Nephron progenitor cell (in vitro differentiated cells): ENCODE data around the gene KRTAP3-1.
"Not testable (repeated sequence)": the region's sequence is repeated elsewhere in the genome, so short reads cannot be mapped to it uniquely, and the experiment has no call there.

Source experiments
- DNase-seq: peaks from one replicate; pipeline ENCODE4 v3.0.0; 2021
- H3K27ac Mint-ChIP-seq: 2 replicates; pipeline ENCODE4 v1.8.0; 2021; ENCODE audit warnings: mild to moderate bottlenecking, moderate library complexity, mixed read lengths
- H3K27me3 Mint-ChIP-seq: 2 replicates; pipeline ENCODE4 v1.8.0; 2021; ENCODE audit warnings: mild to moderate bottlenecking, low read depth, mixed read lengths; ENCODE audit not compliant: poor library complexity
- H3K36me3 Mint-ChIP-seq: 2 replicates; pipeline ENCODE4 v1.8.0; 2021; ENCODE audit warnings: low read depth, mixed read lengths
- H3K4me1 Mint-ChIP-seq: 2 replicates; pipeline ENCODE4 v1.8.0; 2021; ENCODE audit warnings: mixed read lengths
- H3K4me3 Mint-ChIP-seq: 2 replicates; pipeline ENCODE4 v1.8.0; 2021; ENCODE audit warnings: mild to moderate bottlenecking, moderate library complexity, mixed read lengths
- H3K9me3 Mint-ChIP-seq: 2 replicates; pipeline ENCODE4 v1.8.0; 2021; ENCODE audit warnings: mild to moderate bottlenecking, moderate library complexity, mixed read lengths
- CTCF ChIP-seq: fragments of 200-600 bp; sonication (generic); IDR thresholded peaks from 2 replicates; pipeline ENCODE4 v1.5.0; 2021; ENCODE audit warnings: antibody characterized with exemption

KRTAP3-1 gene

GRCh38 chr17:41009301-41009760 lies 403 bp upstream of the KRTAP3-1 start:
- H3K4me3 Mint-ChIP-seq, result no peak overlapping the region
- no peaks in the 10 kb centered on the region for H3K4me1 Mint-ChIP-seq
- H3K27me3 Mint-ChIP-seq, result no peaks in the 10 kb centered on the region
- H3K36me3 Mint-ChIP-seq, result no peaks in the 10 kb centered on the region
- no peak for DNase-seq
- H3K9me3 Mint-ChIP-seq, result no peaks in the 10 kb centered on the region
- no peak for TF ChIP-seq CTCF
- H3K27ac Mint-ChIP-seq, result no peak overlapping the region

- H3K36me3 Mint-ChIP-seq, result no peaks in the 10 kb centered on the region
- no peaks in the 10 kb centered on the region for H3K4me1 Mint-ChIP-seq
- H3K9me3 Mint-ChIP-seq, result no peaks in the 10 kb centered on the region
- peaks cover 2% of the 10 kb centered on the region for H3K27me3 Mint-ChIP-seq
- no peak for DNase-seq
- H3K27ac Mint-ChIP-seq, result no peak overlapping the region
- no peak for TF ChIP-seq CTCF
- no peak overlapping the region for H3K4me3 Mint-ChIP-seq
Observed at GRCh38 chr17:41004397-41004796, 4.5 kb downstream of the KRTAP3-1 start.

- peaks cover 2% of the 10 kb centered on the region for H3K27me3 Mint-ChIP-seq
- DNase-seq, result no peak
- no peak overlapping the region for H3K27ac Mint-ChIP-seq
- no peaks in the 10 kb centered on the region for H3K4me1 Mint-ChIP-seq
- H3K4me3 Mint-ChIP-seq, result no peak overlapping the region
- no peak for TF ChIP-seq CTCF
- no peaks in the 10 kb centered on the region for H3K9me3 Mint-ChIP-seq
- no peaks in the 10 kb centered on the region for H3K36me3 Mint-ChIP-seq
Observed at GRCh38 chr17:41003926-41004325, 5.0 kb downstream of the KRTAP3-1 start.

GRCh38 chr17:41002814-41003213 lies 6.1 kb downstream of the KRTAP3-1 start:
- no peak for DNase-seq
- H3K4me1 Mint-ChIP-seq, result no peaks in the 10 kb centered on the region
- peaks cover 2% of the 10 kb centered on the region for H3K27me3 Mint-ChIP-seq
- no peak for TF ChIP-seq CTCF
- H3K4me3 Mint-ChIP-seq, result no peak overlapping the region
- no peaks in the 10 kb centered on the region for H3K9me3 Mint-ChIP-seq
- H3K27ac Mint-ChIP-seq, result no peak overlapping the region
- H3K36me3 Mint-ChIP-seq, result no peaks in the 10 kb centered on the region

GRCh38 chr17:41001795-41002194 lies 7.1 kb downstream of the KRTAP3-1 start:
- Mint-ChIP-seq H3K27me3 (peaks cover 2% of the 10 kb centered on the region), H3K36me3 (no peaks in the 10 kb centered on the region)
- no peak for TF ChIP-seq CTCF

GRCh38 chr17:40999563-40999962 lies 9.4 kb downstream of the KRTAP3-1 start, which contains the start of gene KRTAP3-2:
Gene KRTAP3-2, minus strand, starts transcription at chr17:40999906. Its CDS starts 53 bp downstream, at chr17:40999853.
- not testable (repeated sequence) for H3K4me1 Mint-ChIP-seq, H3K9me3 Mint-ChIP-seq, H3K36me3 Mint-ChIP-seq, DNase-seq, H3K4me3 Mint-ChIP-seq, H3K27ac Mint-ChIP-seq, H3K27me3 Mint-ChIP-seq

More at GRCh38 chr17:41001795-41002194, 7.1 kb downstream of the KRTAP3-1 start:
- H3K9me3 Mint-ChIP-seq, result no peaks in the 10 kb centered on the region
- H3K27ac Mint-ChIP-seq, result no peak overlapping the region
- DNase-seq, result no peak
- H3K4me3 Mint-ChIP-seq, result no peak overlapping the region
- H3K4me1 Mint-ChIP-seq, result peaks cover 6% of the 10 kb centered on the region
